Ovary (tissue), 3 donors: ENCODE measurements around the gene ERICH4.

ENCODE experiments used
- POLR2A ChIP-seq: fragments of 450-650 bp; IDR thresholded peaks from one replicate; pipeline ENCODE4 v1.6.1; 2017; ENCODE audit warnings: antibody characterized with exemption, mild to moderate bottlenecking, moderate library complexity
- TF ChIP-seq, protein P1 (sequence below), 3 donors: fragments of 450-650 bp in 2 of 3; fragments of 200-600 bp in 1 of 3; IDR thresholded peaks; one replicate each; pipeline versions ENCODE4 v1.5.1 to v1.8.0; 2016 to 2022; ENCODE audit warnings: antibody characterized with exemption in 3 of 3, mild to moderate bottlenecking in 1 of 3
- donor health status: DM: no; HTN: no; CAD: no.

DNA sequence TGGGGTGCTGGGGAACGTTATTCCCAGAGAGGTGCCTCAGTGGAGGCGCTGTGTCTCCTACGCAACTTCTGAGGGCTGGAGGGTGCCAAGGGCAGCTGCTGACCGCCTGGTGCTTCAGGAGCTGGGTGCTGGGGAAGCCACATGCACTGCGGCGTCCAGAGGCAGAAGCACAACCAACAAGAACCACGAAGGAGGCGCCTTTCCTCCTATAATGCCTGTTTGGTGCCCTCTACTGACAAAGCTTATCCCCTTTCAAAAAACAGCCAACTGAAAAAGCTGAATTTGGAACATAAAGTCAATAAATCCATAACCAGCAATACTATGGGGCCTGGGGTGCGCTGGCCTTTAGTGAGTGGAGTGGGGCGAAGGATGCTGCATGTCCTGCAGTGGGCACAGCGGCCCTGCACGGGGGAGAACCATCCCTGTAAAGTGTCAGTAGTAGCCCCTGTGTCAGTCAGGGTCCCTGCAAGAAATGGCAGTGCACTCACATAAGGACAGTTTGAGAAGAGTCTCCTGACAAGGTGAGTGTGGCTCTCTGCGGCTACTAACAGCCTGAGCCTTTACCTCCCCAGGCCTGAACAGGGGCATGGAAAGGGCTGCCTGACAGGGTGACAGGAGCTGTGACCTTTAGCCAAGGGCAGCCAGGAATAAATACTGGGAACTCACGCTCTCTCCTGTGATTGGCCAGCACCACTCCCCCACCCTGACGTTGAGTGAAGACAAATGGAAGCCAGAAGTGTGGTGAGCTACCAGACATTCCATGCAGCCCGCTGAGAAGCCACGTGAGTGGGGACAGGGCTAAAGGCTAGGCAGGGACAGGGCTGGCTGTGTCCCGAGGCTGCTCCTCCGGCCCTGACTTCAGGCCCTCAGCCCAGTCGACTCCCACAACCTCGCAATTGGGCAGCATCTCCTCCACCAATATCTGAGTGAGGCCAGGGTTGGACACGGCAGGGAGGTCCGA, 11.2 kb upstream of the ERICH4 start:
- TF ChIP-seq, protein P1, sequence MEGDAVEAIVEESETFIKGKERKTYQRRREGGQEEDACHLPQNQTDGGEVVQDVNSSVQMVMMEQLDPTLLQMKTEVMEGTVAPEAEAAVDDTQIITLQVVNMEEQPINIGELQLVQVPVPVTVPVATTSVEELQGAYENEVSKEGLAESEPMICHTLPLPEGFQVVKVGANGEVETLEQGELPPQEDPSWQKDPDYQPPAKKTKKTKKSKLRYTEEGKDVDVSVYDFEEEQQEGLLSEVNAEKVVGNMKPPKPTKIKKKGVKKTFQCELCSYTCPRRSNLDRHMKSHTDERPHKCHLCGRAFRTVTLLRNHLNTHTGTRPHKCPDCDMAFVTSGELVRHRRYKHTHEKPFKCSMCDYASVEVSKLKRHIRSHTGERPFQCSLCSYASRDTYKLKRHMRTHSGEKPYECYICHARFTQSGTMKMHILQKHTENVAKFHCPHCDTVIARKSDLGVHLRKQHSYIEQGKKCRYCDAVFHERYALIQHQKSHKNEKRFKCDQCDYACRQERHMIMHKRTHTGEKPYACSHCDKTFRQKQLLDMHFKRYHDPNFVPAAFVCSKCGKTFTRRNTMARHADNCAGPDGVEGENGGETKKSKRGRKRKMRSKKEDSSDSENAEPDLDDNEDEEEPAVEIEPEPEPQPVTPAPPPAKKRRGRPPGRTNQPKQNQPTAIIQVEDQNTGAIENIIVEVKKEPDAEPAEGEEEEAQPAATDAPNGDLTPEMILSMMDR (IDR thresholded peaks at IDR 0.05): no peak
- no peak for TF ChIP-seq POLR2A
